Measurements from ENCODE around the gene ANKLE2. TPM values are rescaled to one million over a fixed set of nuclear protein-coding genes. Genes with fewer than 3 reads are reported as not detected.
"Not testable (repeated sequence)": the region's sequence is repeated elsewhere in the genome, so short reads cannot be mapped to it uniquely, and the experiment has no call there.

The ANKLE2 gene
- 96.2 TPM for total RNA-seq (ENCODE audit: unreplicated experiment)
- long read RNA-seq, full-length matches to known transcripts = 13 of 18 reads
- long read RNA-seq, partial matches to known transcripts = 2 of 18 reads
- long read RNA-seq, other reads (novel, unspliced or antisense) = 3 of 18 reads

- DNase-seq (ENCODE audit: low spot score) = peak; percentile 54
- H3K27ac Mint-ChIP-seq (ENCODE audit: unreplicated experiment) = peak within 1 kb of the TSS; percentile 93
- no peak for TF ChIP-seq CTCF (IDR thresholded peaks at IDR 0.05; ENCODE audit: unreplicated experiment)
- H3K4me3 Mint-ChIP-seq (ENCODE audit: unreplicated experiment) = peak within 1 kb of the TSS; percentile 99
- H3K9me3 Mint-ChIP-seq (ENCODE audit: unreplicated experiment) = no peaks in the 10 kb centered on the region
- H3K4me1 Mint-ChIP-seq (ENCODE audit: unreplicated experiment) = peaks cover 27% of the 10 kb centered on the region
- H3K27me3 Mint-ChIP-seq (ENCODE audit: unreplicated experiment) = peaks cover 9% of the 10 kb centered on the region
- peaks cover 12% of the 10 kb centered on the region for H3K36me3 Mint-ChIP-seq (ENCODE audit: low read depth, unreplicated experiment)
Measured at GRCh38 chr12:132761032-132761920, at the start of gene ANKLE2. ANKLE2 (minus strand) TSS chr12:132761832; CDS start chr12:132761798, 34 bp downstream.

GRCh38 chr12:132809391-132809790 lies 47.8 kb upstream of the ANKLE2 start:
- not testable (repeated sequence) for H3K4me3 Mint-ChIP-seq (ENCODE audit: unreplicated experiment); H3K4me1 Mint-ChIP-seq (ENCODE audit: unreplicated experiment); H3K27me3 Mint-ChIP-seq (ENCODE audit: unreplicated experiment); H3K9me3 Mint-ChIP-seq (ENCODE audit: unreplicated experiment); H3K27ac Mint-ChIP-seq (ENCODE audit: unreplicated experiment)
- DNase-seq (ENCODE audit: low spot score) = peak; percentile 52
- peak; percentile 29 for TF ChIP-seq CTCF (IDR thresholded peaks at IDR 0.05; ENCODE audit: unreplicated experiment)
- peaks cover 56% of the 10 kb centered on the region for H3K36me3 Mint-ChIP-seq (ENCODE audit: low read depth, unreplicated experiment)

GRCh38 chr12:132807295-132808092 lies 45.9 kb upstream of the ANKLE2 start:
- Mint-ChIP-seq H3K27me3 (ENCODE audit: unreplicated experiment) (peaks cover 4% of the 10 kb centered on the region), H3K4me3 (ENCODE audit: unreplicated experiment) (no peak overlapping the region), H3K9me3 (ENCODE audit: unreplicated experiment) (no peaks in the 10 kb centered on the region), H3K4me1 (ENCODE audit: unreplicated experiment) (no peaks in the 10 kb centered on the region), H3K27ac (ENCODE audit: unreplicated experiment) (peak overlapping the region; percentile 24), H3K36me3 (ENCODE audit: low read depth, unreplicated experiment) (peaks cover 58% of the 10 kb centered on the region)
- DNase-seq (ENCODE audit: low spot score) = no peak
- TF ChIP-seq CTCF (IDR thresholded peaks at IDR 0.05; ENCODE audit: unreplicated experiment) = no peak

- DNase-seq (ENCODE audit: low spot score) = no peak
- peaks cover 56% of the 10 kb centered on the region for H3K36me3 Mint-ChIP-seq (ENCODE audit: low read depth, unreplicated experiment)
- peaks cover 4% of the 10 kb centered on the region for H3K27me3 Mint-ChIP-seq (ENCODE audit: unreplicated experiment)
- H3K9me3 Mint-ChIP-seq (ENCODE audit: unreplicated experiment) = no peaks in the 10 kb centered on the region
- peak overlapping the region; percentile 37 for H3K4me3 Mint-ChIP-seq (ENCODE audit: unreplicated experiment)
- peak overlapping the region; percentile 67 for H3K27ac Mint-ChIP-seq (ENCODE audit: unreplicated experiment)
- H3K4me1 Mint-ChIP-seq (ENCODE audit: unreplicated experiment) = no peaks in the 10 kb centered on the region
- no peak for TF ChIP-seq CTCF (IDR thresholded peaks at IDR 0.05; ENCODE audit: unreplicated experiment)
Measured at GRCh38 chr12:132806857-132807256, 45.2 kb upstream of the ANKLE2 start.
